ENCODE results near the gene CPM.
"Not testable (repeated sequence)": the region's sequence is repeated elsewhere in the genome, so short reads cannot be mapped to it uniquely, and the experiment has no call there.

The CPM gene

GRCh38 chr12:68844318-68844745, 88.6 kb downstream of the CPM start:
- H3K9me3 ChIP-seq (replicated peaks; ENCODE audit: low read length): no peaks in the 10 kb centered on the region
- no peaks in the 10 kb centered on the region for H3K27me3 ChIP-seq (ENCODE audit: control insufficient read depth, insufficient read depth, low read length)
- H3K4me2 ChIP-seq (ENCODE audit: low read length): no peak overlapping the region

GRCh38 chr12:68842784-68843567, 90.0 kb downstream of the CPM start:
- H3K4me1 ChIP-seq (ENCODE audit: control insufficient read depth, insufficient read depth, low read length): no peaks in the 10 kb centered on the region
- H3K4me3 ChIP-seq (ENCODE audit: low read length): no peak overlapping the region
- peaks cover 63% of the 10 kb centered on the region for H3K36me3 ChIP-seq (ENCODE audit: insufficient read depth, low read length)
- no peak overlapping the region for H3K9ac ChIP-seq (ENCODE audit: low read depth, low read length)
- H3K27me3 ChIP-seq (ENCODE audit: control insufficient read depth, insufficient read depth, low read length): no peaks in the 10 kb centered on the region
- H3K4me2 ChIP-seq (ENCODE audit: low read length): no peak overlapping the region
- H3K9me3 ChIP-seq (replicated peaks; ENCODE audit: low read length): no peaks in the 10 kb centered on the region

More at GRCh38 chr12:68844318-68844745, 88.6 kb downstream of the CPM start:
- H3K4me3 ChIP-seq (ENCODE audit: low read length): no peak overlapping the region
- no peak overlapping the region for H3K9ac ChIP-seq (ENCODE audit: low read depth, low read length)
- no peaks in the 10 kb centered on the region for H3K4me1 ChIP-seq (ENCODE audit: control insufficient read depth, insufficient read depth, low read length)
- peaks cover 49% of the 10 kb centered on the region for H3K36me3 ChIP-seq (ENCODE audit: insufficient read depth, low read length)

GRCh38 chr12:68842123-68842522, 90.8 kb downstream of the CPM start:
- H3K9me3 ChIP-seq (replicated peaks; ENCODE audit: low read length): no peaks in the 10 kb centered on the region
- no peaks in the 10 kb centered on the region for H3K27me3 ChIP-seq (ENCODE audit: control insufficient read depth, insufficient read depth, low read length)
- H3K4me3 ChIP-seq (ENCODE audit: low read length): no peak overlapping the region
- H3K36me3 ChIP-seq (ENCODE audit: insufficient read depth, low read length): peaks cover 70% of the 10 kb centered on the region
- no peak overlapping the region for H3K4me2 ChIP-seq (ENCODE audit: low read length)
- H3K4me1 ChIP-seq (ENCODE audit: control insufficient read depth, insufficient read depth, low read length): no peaks in the 10 kb centered on the region
- no peak overlapping the region for H3K9ac ChIP-seq (ENCODE audit: low read depth, low read length)

- Histone ChIP-seq H3K4me1 (ENCODE audit: control insufficient read depth, insufficient read depth, low read length) (no peaks in the 10 kb centered on the region), H3K36me3 (ENCODE audit: insufficient read depth, low read length) (peaks cover 73% of the 10 kb centered on the region), H3K9ac (ENCODE audit: low read depth, low read length) (no peak overlapping the region), H3K4me2 (ENCODE audit: low read length) (no peak overlapping the region), H3K27me3 (ENCODE audit: control insufficient read depth, insufficient read depth, low read length) (no peaks in the 10 kb centered on the region), H3K9me3 (replicated peaks; ENCODE audit: low read length) (no peaks in the 10 kb centered on the region), H3K4me3 (ENCODE audit: low read length) (no peak overlapping the region)
Observed at GRCh38 chr12:68841717-68842116, 91.3 kb downstream of the CPM start.

GRCh38 chr12:68841175-68841574, 91.8 kb downstream of the CPM start:
- H3K4me2 ChIP-seq (ENCODE audit: low read length); H3K4me1 ChIP-seq (ENCODE audit: control insufficient read depth, insufficient read depth, low read length); H3K27me3 ChIP-seq (ENCODE audit: control insufficient read depth, insufficient read depth, low read length); H3K4me3 ChIP-seq (ENCODE audit: low read length); H3K9ac ChIP-seq (ENCODE audit: low read depth, low read length); H3K9me3 ChIP-seq (replicated peaks; ENCODE audit: low read length): not testable (repeated sequence)
- H3K36me3 ChIP-seq (ENCODE audit: insufficient read depth, low read length): peaks cover 79% of the 10 kb centered on the region

GRCh38 chr12:68839183-68840147, 93.5 kb downstream of the CPM start:
- Histone ChIP-seq H3K36me3 (ENCODE audit: insufficient read depth, low read length) (peaks cover 91% of the 10 kb centered on the region), H3K27me3 (ENCODE audit: control insufficient read depth, insufficient read depth, low read length) (no peaks in the 10 kb centered on the region), H3K4me1 (ENCODE audit: control insufficient read depth, insufficient read depth, low read length) (no peaks in the 10 kb centered on the region), H3K9ac (ENCODE audit: low read depth, low read length) (no peak overlapping the region), H3K4me2 (ENCODE audit: low read length) (no peak overlapping the region), H3K4me3 (ENCODE audit: low read length) (no peak overlapping the region), H3K9me3 (replicated peaks; ENCODE audit: low read length) (no peaks in the 10 kb centered on the region)

- no peaks in the 10 kb centered on the region for H3K9me3 ChIP-seq (replicated peaks; ENCODE audit: low read length)
- H3K27me3 ChIP-seq (ENCODE audit: control insufficient read depth, insufficient read depth, low read length): no peaks in the 10 kb centered on the region
- peaks cover 89% of the 10 kb centered on the region for H3K36me3 ChIP-seq (ENCODE audit: insufficient read depth, low read length)
- H3K4me2 ChIP-seq (ENCODE audit: low read length): no peak overlapping the region
- H3K4me1 ChIP-seq (ENCODE audit: control insufficient read depth, insufficient read depth, low read length): no peaks in the 10 kb centered on the region
- H3K9ac ChIP-seq (ENCODE audit: low read depth, low read length): no peak overlapping the region
- no peak overlapping the region for H3K4me3 ChIP-seq (ENCODE audit: low read length)
Observed at GRCh38 chr12:68838046-68838886, 94.7 kb downstream of the CPM start.

GRCh38 chr12:68837215-68837614, 95.8 kb downstream of the CPM start:
- H3K4me1 ChIP-seq (ENCODE audit: control insufficient read depth, insufficient read depth, low read length): no peaks in the 10 kb centered on the region
- no peaks in the 10 kb centered on the region for H3K27me3 ChIP-seq (ENCODE audit: control insufficient read depth, insufficient read depth, low read length)
- H3K9me3 ChIP-seq (replicated peaks; ENCODE audit: low read length): no peaks in the 10 kb centered on the region
- H3K36me3 ChIP-seq (ENCODE audit: insufficient read depth, low read length): peaks cover 83% of the 10 kb centered on the region
- no peak overlapping the region for H3K9ac ChIP-seq (ENCODE audit: low read depth, low read length)
- H3K4me3 ChIP-seq (ENCODE audit: low read length): no peak overlapping the region
- no peak overlapping the region for H3K4me2 ChIP-seq (ENCODE audit: low read length)

- Histone ChIP-seq H3K4me3 (ENCODE audit: low read length) (no peak overlapping the region), H3K4me2 (ENCODE audit: low read length) (no peak overlapping the region), H3K27me3 (ENCODE audit: control insufficient read depth, insufficient read depth, low read length) (no peaks in the 10 kb centered on the region), H3K9ac (ENCODE audit: low read depth, low read length) (no peak overlapping the region), H3K36me3 (ENCODE audit: insufficient read depth, low read length) (peaks cover 81% of the 10 kb centered on the region), H3K4me1 (ENCODE audit: control insufficient read depth, insufficient read depth, low read length) (no peaks in the 10 kb centered on the region), H3K9me3 (replicated peaks; ENCODE audit: low read length) (no peaks in the 10 kb centered on the region)
Observed at GRCh38 chr12:68835333-68835908, 97.5 kb downstream of the CPM start.

GRCh38 chr12:68833508-68833907, 99.5 kb downstream of the CPM start:
- Histone ChIP-seq H3K4me3 (ENCODE audit: low read length) (no peak overlapping the region), H3K4me1 (ENCODE audit: control insufficient read depth, insufficient read depth, low read length) (no peaks in the 10 kb centered on the region), H3K36me3 (ENCODE audit: insufficient read depth, low read length) (peaks cover 78% of the 10 kb centered on the region), H3K9ac (ENCODE audit: low read depth, low read length) (no peak overlapping the region), H3K4me2 (ENCODE audit: low read length) (no peak overlapping the region), H3K27me3 (ENCODE audit: control insufficient read depth, insufficient read depth, low read length) (no peaks in the 10 kb centered on the region), H3K9me3 (replicated peaks; ENCODE audit: low read length) (no peaks in the 10 kb centered on the region)

GRCh38 chr12:68832504-68832867, 100.5 kb downstream of the CPM start:
- Histone ChIP-seq H3K4me2 (ENCODE audit: low read length) (no peak overlapping the region), H3K9me3 (replicated peaks; ENCODE audit: low read length) (no peaks in the 10 kb centered on the region), H3K36me3 (ENCODE audit: insufficient read depth, low read length) (peaks cover 80% of the 10 kb centered on the region), H3K27me3 (ENCODE audit: control insufficient read depth, insufficient read depth, low read length) (no peaks in the 10 kb centered on the region), H3K9ac (ENCODE audit: low read depth, low read length) (no peak overlapping the region), H3K4me3 (ENCODE audit: low read length) (no peak overlapping the region), H3K4me1 (ENCODE audit: control insufficient read depth, insufficient read depth, low read length) (peaks cover 5% of the 10 kb centered on the region)

Data from skeletal muscle satellite cell (primary cell).